ENCODE results near the gene P2RX4. TPM values are rescaled to one million over a fixed set of nuclear protein-coding genes. Genes with fewer than 3 reads are reported as not detected.
"Not testable (repeated sequence)": the region's sequence is repeated elsewhere in the genome, so short reads cannot be mapped to it uniquely, and the experiment has no call there.

The P2RX4 gene
- total RNA-seq, 1 donor from 2014 or later: 17.0 TPM

DNA sequence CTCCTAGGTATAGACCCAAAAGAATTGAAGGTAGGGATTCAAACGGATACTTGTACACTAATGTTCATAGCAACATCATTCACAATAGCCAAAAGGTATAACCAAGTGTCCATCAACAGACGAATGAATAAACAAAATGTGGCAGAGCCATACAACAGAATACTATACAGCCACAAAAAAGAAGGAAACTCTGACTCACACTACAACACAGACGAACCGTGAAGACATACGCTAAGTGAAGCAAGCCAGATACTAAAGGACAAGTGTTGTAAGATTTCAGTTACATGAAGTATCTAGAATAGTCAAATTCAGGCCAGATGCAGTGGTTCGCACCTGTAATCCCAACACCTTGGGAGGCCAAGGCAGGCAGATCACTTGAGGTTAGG, 67.4 kb downstream of the P2RX4 start:
- Mint-ChIP-seq H3K36me3 (peaks cover 16% of the 10 kb centered on the region), H3K9me3 (no peaks in the 10 kb centered on the region), H3K27ac (no peak overlapping the region), H3K27me3 (no peaks in the 10 kb centered on the region), H3K4me1 (ENCODE audit: unreplicated experiment) (no peaks in the 10 kb centered on the region), H3K4me3 (no peak overlapping the region)
- no peak for DNase-seq (ENCODE audit: extremely low spot score, unreplicated experiment)
- TF ChIP-seq, protein P1, sequence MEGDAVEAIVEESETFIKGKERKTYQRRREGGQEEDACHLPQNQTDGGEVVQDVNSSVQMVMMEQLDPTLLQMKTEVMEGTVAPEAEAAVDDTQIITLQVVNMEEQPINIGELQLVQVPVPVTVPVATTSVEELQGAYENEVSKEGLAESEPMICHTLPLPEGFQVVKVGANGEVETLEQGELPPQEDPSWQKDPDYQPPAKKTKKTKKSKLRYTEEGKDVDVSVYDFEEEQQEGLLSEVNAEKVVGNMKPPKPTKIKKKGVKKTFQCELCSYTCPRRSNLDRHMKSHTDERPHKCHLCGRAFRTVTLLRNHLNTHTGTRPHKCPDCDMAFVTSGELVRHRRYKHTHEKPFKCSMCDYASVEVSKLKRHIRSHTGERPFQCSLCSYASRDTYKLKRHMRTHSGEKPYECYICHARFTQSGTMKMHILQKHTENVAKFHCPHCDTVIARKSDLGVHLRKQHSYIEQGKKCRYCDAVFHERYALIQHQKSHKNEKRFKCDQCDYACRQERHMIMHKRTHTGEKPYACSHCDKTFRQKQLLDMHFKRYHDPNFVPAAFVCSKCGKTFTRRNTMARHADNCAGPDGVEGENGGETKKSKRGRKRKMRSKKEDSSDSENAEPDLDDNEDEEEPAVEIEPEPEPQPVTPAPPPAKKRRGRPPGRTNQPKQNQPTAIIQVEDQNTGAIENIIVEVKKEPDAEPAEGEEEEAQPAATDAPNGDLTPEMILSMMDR (conservative IDR thresholded peaks at IDR 0.05): no peak

DNA sequence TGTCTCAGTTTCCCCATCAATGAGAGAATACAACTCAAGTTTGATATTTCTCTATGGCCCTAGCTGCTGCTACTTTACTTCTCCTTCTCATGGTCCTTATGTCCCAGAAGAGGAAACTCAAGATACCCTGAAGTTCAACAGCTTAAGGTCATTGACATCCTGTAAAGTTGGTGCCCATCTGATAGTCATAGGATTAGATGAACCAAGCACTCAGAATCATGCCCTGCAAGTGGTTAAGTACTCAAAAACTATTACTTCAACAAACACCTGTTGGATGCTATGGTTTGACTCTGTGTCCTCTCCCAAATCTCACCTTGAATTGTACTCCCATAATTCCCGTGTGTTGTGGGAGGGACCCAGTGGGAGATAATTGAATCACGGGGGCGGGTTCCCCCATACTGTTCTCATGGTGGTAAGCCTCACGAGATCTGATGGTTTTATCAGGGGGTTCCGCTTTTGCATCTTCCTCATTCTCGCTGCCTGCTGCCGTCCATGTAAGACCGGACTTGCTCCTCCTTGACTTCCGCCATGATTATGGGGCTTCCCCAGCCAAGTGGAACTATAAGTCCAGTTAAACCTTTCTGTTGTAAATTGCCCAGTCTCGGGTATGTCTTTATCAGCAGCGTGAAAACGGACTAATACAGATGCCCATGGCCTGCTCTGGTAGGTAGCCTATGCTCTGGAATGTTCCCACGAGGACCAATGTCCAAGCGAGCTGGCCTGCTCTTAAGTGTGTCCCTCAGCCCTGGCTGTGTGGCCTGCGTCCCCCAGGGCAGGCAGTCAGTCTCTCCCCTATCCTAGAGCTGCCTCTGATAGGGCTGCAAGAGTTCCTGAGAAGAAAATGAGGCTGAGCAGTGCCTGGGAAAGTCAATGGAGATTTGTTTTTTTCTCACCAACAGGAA, 68.5 kb downstream of the P2RX4 start:
- no peak for DNase-seq (ENCODE audit: extremely low spot score, unreplicated experiment)
- Mint-ChIP-seq H3K4me1 (ENCODE audit: unreplicated experiment) (no peaks in the 10 kb centered on the region), H3K36me3 (peaks cover 11% of the 10 kb centered on the region), H3K4me3 (no peak overlapping the region), H3K27ac (no peak overlapping the region), H3K9me3 (no peaks in the 10 kb centered on the region), H3K27me3 (no peaks in the 10 kb centered on the region)
- TF ChIP-seq, protein P1 (conservative IDR thresholded peaks at IDR 0.05): no peak

DNA sequence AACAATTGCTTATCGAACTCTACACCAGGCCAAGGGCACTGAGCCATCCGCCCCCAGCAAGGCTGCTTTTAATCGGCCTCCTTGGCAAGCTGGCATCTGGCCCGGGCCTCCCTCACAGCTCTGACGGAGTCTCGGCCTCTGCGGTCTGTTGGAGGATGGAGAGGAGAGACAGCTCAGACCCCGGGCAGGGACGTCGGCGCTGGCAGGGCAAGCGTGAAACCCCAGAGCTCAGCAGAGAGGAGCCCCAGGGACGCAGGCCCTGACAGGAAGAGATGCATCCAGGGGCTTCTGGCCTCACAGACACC, 69.1 kb downstream of the P2RX4 start:
- H3K36me3 Mint-ChIP-seq: peaks cover 11% of the 10 kb centered on the region
- no peaks in the 10 kb centered on the region for H3K27me3 Mint-ChIP-seq
- no peak for DNase-seq (ENCODE audit: extremely low spot score, unreplicated experiment)
- H3K4me1 Mint-ChIP-seq (ENCODE audit: unreplicated experiment): no peaks in the 10 kb centered on the region
- H3K27ac Mint-ChIP-seq: no peak overlapping the region
- no peaks in the 10 kb centered on the region for H3K9me3 Mint-ChIP-seq
- no peak overlapping the region for H3K4me3 Mint-ChIP-seq
- TF ChIP-seq, protein P1 (conservative IDR thresholded peaks at IDR 0.05): no peak

DNA sequence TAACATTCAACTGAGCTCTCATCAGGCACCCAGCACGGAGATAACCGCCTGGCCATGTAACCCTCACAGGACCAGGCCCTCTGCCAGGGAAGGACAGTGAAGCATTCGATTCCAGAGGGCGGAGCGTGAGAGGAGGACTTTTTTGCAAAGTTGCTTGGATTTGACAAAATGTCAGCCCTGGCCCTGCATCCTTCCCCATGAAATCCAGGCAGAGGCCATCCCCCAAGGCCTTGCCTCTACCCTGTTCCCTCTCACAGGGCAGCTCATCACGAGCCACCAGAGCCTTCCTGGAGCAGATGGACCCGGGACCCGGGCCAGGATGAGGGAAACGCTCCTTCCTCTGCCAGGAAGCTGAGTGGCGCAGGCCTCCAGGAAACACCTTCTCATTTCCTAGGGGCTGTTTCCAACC, 69.6 kb downstream of the P2RX4 start:
- H3K4me3 Mint-ChIP-seq: no peak overlapping the region
- DNase-seq (ENCODE audit: extremely low spot score, unreplicated experiment): no peak

DNA sequence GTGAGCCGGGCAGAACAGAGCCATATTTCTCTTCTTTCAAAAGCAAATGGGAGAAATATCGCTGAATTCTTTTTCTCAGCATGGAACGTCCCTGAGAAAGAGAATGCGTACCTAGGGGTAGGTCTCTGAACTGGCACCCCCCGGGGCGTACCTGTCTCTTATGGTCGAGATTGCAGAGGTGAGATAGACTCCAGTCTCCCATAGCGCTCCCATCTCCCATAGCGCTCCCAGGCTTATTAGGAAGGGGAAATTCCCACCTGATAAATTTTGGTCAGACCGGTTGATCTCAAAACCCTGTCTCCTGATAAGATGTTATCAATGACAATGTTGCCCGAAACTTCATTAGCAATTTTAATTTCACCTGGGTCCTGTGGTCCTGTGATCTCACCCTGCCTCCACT, 70.6 kb downstream of the P2RX4 start:
- not testable (repeated sequence) for H3K9me3 Mint-ChIP-seq; H3K4me3 Mint-ChIP-seq; H3K27me3 Mint-ChIP-seq; H3K27ac Mint-ChIP-seq; DNase-seq (ENCODE audit: extremely low spot score, unreplicated experiment); H3K36me3 Mint-ChIP-seq; H3K4me1 Mint-ChIP-seq (ENCODE audit: unreplicated experiment)

More for the DNA sequence above, 69.6 kb downstream of the P2RX4 start:
- H3K27ac Mint-ChIP-seq: no peak overlapping the region
- H3K9me3 Mint-ChIP-seq: no peaks in the 10 kb centered on the region
- no peaks in the 10 kb centered on the region for H3K27me3 Mint-ChIP-seq
- H3K4me1 Mint-ChIP-seq (ENCODE audit: unreplicated experiment): no peaks in the 10 kb centered on the region
- H3K36me3 Mint-ChIP-seq: peaks cover 11% of the 10 kb centered on the region
- TF ChIP-seq, protein P1 (conservative IDR thresholded peaks at IDR 0.05): no peak

DNA sequence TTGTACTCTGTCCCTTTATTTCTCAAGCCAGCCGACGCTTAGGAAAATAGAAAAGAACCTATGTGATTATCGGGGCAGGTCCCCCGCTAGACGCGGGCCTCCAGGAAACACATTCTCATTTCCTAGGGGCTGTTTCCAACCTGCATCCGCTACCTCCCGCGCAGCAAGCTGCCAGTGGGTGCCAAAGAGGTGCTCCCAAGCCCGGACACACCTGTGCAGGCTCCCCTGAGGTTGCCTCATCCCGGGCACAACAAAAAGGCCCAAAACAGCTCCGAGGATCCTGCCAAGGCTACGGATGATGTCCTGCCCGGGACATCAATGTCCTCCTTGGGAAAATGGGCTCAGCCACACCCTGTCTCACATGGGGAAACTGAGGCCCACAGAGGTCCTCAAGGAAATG, 71.2 kb downstream of the P2RX4 start:
- H3K4me1 Mint-ChIP-seq (ENCODE audit: unreplicated experiment); DNase-seq (ENCODE audit: extremely low spot score, unreplicated experiment); H3K4me3 Mint-ChIP-seq; H3K27ac Mint-ChIP-seq; H3K36me3 Mint-ChIP-seq; H3K27me3 Mint-ChIP-seq; H3K9me3 Mint-ChIP-seq: not testable (repeated sequence)
